ENCODE data around the gene ZNF579.
"Not testable (repeated sequence)": the region's sequence is repeated elsewhere in the genome, so short reads cannot be mapped to it uniquely, and the experiment has no call there.

Gene ZNF579

DNA sequence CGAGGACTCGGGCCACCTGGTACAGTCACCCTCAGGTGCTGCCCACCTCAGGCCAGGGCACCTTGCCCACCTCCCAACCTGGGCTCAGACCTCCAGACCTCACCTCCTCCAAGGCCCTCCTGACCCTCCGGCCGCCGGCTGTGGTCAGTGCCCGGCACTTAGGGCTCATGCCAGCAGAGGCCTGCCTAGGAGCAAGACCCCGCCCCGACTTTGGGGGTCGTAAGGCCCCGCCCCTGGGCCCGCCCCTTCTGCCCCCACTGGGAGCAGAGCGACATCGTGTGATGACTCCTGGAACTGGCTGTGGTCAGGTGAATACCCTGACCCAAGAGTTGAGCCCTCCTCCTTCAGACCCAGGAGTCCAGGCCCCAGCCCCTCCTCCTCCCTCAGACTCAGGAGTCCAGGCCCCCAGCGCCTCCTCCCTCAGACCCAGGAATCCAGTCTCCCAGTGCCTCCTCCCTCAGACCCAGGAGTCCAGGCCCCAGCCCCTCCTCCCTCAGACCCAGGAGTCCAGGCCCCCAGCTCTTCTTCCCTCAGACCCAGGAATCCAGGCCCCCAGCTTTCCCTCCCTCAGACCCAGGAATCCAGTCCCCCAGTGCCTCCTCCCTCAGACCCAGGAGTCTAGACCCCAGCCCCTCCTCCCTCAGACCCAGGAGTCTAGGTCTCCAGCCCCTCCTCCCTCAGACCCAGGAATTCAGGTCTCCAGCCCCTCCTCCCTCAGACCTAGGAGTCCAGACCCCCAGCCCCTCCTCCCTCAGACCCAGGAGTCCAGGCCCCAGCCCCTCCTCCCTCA is 43.5 kb downstream of the ZNF579 start, which contains the start of gene SBK2:
Gene SBK2, minus strand, starts transcription at position 183 of the 790 bp plus-strand sequence. CDS start 839 bp downstream, outside the sequence.
- Histone ChIP-seq H2AFZ (no peak within 1 kb of the TSS), H3K36me3 (ENCODE audit: control insufficient read depth, insufficient read depth, low read length) (no peaks in the 10 kb centered on the region), H3K9me3 (ENCODE audit: control insufficient read depth, low read length) (no peaks in the 10 kb centered on the region), H3K79me2 (no peaks in the 10 kb centered on the region), H3K27me3 (ENCODE audit: control insufficient read depth, insufficient read depth, low read length) (no peaks in the 10 kb centered on the region), H3K9ac (no peak within 1 kb of the TSS), H3K4me2 (ENCODE audit: low read length) (no peak within 1 kb of the TSS), H3K4me3 (ENCODE audit: low read depth, low read length) (no peak within 1 kb of the TSS), H3K4me1 (no peaks in the 10 kb centered on the region), H3K27ac (no peak within 1 kb of the TSS)
- TF ChIP-seq, protein P1, sequence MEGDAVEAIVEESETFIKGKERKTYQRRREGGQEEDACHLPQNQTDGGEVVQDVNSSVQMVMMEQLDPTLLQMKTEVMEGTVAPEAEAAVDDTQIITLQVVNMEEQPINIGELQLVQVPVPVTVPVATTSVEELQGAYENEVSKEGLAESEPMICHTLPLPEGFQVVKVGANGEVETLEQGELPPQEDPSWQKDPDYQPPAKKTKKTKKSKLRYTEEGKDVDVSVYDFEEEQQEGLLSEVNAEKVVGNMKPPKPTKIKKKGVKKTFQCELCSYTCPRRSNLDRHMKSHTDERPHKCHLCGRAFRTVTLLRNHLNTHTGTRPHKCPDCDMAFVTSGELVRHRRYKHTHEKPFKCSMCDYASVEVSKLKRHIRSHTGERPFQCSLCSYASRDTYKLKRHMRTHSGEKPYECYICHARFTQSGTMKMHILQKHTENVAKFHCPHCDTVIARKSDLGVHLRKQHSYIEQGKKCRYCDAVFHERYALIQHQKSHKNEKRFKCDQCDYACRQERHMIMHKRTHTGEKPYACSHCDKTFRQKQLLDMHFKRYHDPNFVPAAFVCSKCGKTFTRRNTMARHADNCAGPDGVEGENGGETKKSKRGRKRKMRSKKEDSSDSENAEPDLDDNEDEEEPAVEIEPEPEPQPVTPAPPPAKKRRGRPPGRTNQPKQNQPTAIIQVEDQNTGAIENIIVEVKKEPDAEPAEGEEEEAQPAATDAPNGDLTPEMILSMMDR (IDR thresholded peaks at IDR 0.05): no peak

DNA sequence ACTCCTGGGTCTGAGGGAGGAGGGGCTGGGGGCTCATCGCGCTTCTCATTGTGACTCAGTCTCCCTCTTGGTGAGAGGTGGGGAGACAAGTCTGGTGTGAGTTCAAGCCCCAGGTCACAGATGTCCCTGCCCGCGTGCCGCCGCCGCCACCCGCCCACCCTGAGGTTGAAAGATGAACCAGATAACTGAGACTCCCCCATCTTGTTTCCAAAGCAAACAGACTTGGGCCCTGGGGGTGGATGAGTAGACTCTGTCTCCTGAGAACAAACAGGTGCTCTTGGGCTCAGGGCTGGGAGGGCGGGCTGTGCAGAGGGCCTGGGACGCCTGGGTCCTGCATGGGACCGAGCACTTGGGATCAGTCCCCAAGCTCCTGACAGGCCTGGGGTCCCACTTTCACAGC is 44.3 kb downstream of the ZNF579 start:
- H3K79me2 ChIP-seq: no peaks in the 10 kb centered on the region
- TF ChIP-seq, protein P1 (IDR thresholded peaks at IDR 0.05): no peak
- no peaks in the 10 kb centered on the region for H3K4me1 ChIP-seq
- no peaks in the 10 kb centered on the region for H3K27me3 ChIP-seq (ENCODE audit: control insufficient read depth, insufficient read depth, low read length)
- no peaks in the 10 kb centered on the region for H3K36me3 ChIP-seq (ENCODE audit: control insufficient read depth, insufficient read depth, low read length)
- H2AFZ ChIP-seq: no peak overlapping the region
- H3K9me3 ChIP-seq (ENCODE audit: control insufficient read depth, low read length): no peaks in the 10 kb centered on the region
- H3K9ac ChIP-seq: no peak overlapping the region
- H3K4me3 ChIP-seq (ENCODE audit: low read depth, low read length): no peak overlapping the region
- no peak overlapping the region for H3K27ac ChIP-seq
- no peak overlapping the region for H3K4me2 ChIP-seq (ENCODE audit: low read length)

DNA sequence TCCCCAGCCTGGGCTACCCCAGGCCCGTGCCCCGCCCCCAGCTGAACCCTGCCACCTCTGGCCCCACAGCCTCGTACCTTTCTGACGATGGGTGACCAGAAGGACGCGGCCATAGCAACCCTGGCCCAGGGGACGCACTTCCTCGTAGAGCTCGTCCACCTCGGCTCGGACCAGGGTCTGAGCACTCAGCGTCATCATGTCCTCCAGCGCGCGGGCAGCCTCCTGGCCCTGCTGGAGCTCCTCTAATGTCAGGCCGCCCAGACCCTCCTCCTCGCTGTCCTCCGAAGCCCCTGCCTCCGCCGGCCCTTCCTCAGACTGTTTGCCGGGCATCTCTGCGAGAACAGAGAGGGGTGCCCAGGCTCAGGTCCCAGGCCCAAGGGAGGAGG is 44.7 kb downstream of the ZNF579 start:
- Histone ChIP-seq H3K4me3 (ENCODE audit: low read depth, low read length) (no peak overlapping the region), H3K9ac (no peak overlapping the region), H3K27ac (no peak overlapping the region), H3K36me3 (ENCODE audit: control insufficient read depth, insufficient read depth, low read length) (no peaks in the 10 kb centered on the region), H3K27me3 (ENCODE audit: control insufficient read depth, insufficient read depth, low read length) (no peaks in the 10 kb centered on the region), H3K4me2 (ENCODE audit: low read length) (no peak overlapping the region), H2AFZ (no peak overlapping the region), H3K4me1 (no peaks in the 10 kb centered on the region), H3K79me2 (no peaks in the 10 kb centered on the region), H3K9me3 (ENCODE audit: control insufficient read depth, low read length) (no peaks in the 10 kb centered on the region)
- TF ChIP-seq, protein P1 (IDR thresholded peaks at IDR 0.05): no peak

DNA sequence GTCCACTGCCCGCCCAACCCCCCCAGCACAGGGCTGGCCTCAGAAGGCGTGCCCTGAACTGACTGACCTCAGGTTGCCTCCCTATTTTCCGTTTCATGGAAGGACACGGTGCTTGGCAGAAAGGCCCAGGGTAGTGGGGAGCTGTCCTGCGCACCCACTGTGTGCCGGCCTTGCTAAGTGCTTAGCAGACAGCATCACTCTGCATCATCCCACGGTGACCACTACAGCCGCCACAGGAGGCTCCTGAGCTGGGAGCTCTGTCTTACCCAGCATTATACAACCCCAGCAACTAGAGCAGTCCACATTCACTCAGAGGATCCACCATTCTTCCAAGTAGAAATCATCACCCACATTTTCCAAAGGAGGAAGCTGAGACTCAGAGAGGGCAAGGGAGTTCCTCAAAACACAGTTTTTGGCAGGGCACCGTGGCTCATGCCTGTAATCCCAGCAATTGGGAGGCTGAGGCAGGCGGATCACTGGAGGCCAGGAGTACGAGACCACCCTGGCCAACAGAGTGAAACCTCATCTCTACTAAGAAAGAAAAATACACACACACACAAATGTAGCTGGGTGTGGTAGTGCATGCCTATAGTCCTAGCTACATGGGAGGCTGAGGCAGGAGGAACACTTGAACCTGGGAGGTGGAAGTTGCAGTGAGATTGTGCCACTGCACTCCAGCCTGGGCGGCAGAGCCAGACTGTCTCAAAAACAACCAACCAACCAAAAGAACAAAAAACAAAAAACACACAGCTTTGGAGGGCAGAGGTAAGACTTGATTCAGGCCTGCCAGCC is 45.3 kb downstream of the ZNF579 start:
- no peak overlapping the region for H2AFZ ChIP-seq
- no peak overlapping the region for H3K27ac ChIP-seq
- no peak overlapping the region for H3K9ac ChIP-seq
- no peak overlapping the region for H3K4me3 ChIP-seq (ENCODE audit: low read depth, low read length)
- H3K4me2 ChIP-seq (ENCODE audit: low read length): no peak overlapping the region
- H3K36me3 ChIP-seq (ENCODE audit: control insufficient read depth, insufficient read depth, low read length): no peaks in the 10 kb centered on the region
- no peaks in the 10 kb centered on the region for H3K79me2 ChIP-seq
- H3K4me1 ChIP-seq: no peaks in the 10 kb centered on the region
- H3K9me3 ChIP-seq (ENCODE audit: control insufficient read depth, low read length): no peaks in the 10 kb centered on the region
- TF ChIP-seq, protein P1 (IDR thresholded peaks at IDR 0.05): no peak
- no peaks in the 10 kb centered on the region for H3K27me3 ChIP-seq (ENCODE audit: control insufficient read depth, insufficient read depth, low read length)

DNA sequence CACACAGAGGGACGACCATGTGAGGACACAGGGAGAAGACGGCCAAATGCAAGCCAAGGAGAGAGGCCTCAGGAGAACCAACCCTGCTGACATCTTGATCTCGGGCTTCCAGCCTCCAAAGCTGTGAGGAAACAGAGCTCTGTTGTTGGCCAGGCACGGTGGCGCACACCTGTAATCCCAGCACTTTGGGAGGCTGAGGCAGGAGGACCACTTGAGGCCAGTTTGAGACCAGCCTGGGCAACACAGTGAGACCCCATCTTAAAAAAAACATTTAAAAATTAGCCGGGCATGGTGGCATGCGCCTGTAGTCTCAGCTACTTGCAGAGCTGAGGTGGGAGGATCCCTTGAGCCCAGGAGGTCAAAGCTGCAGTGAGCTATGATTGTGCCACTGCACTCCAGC is 46.4 kb downstream of the ZNF579 start:
- not testable (repeated sequence) for H3K27me3 ChIP-seq (ENCODE audit: control insufficient read depth, insufficient read depth, low read length); H3K9me3 ChIP-seq (ENCODE audit: control insufficient read depth, low read length); H3K79me2 ChIP-seq; H3K4me1 ChIP-seq; H3K4me3 ChIP-seq (ENCODE audit: low read depth, low read length); H2AFZ ChIP-seq; H3K9ac ChIP-seq; H3K36me3 ChIP-seq (ENCODE audit: control insufficient read depth, insufficient read depth, low read length); H3K4me2 ChIP-seq (ENCODE audit: low read length); H3K27ac ChIP-seq

All from parathyroid adenoma (tissue), 2 donors.